NCI-H2107 treated with DMSO at 0.1 percent for 48 hours (cell line): ENCODE measurements around the gene LRP5.

Experiments used
- DNase-seq: peaks from one replicate; lab custom pipeline; 2025; ENCODE audit not compliant: unreplicated experiment; lab: John Stamatoyannopoulos, UW

Gene LRP5

DNA sequence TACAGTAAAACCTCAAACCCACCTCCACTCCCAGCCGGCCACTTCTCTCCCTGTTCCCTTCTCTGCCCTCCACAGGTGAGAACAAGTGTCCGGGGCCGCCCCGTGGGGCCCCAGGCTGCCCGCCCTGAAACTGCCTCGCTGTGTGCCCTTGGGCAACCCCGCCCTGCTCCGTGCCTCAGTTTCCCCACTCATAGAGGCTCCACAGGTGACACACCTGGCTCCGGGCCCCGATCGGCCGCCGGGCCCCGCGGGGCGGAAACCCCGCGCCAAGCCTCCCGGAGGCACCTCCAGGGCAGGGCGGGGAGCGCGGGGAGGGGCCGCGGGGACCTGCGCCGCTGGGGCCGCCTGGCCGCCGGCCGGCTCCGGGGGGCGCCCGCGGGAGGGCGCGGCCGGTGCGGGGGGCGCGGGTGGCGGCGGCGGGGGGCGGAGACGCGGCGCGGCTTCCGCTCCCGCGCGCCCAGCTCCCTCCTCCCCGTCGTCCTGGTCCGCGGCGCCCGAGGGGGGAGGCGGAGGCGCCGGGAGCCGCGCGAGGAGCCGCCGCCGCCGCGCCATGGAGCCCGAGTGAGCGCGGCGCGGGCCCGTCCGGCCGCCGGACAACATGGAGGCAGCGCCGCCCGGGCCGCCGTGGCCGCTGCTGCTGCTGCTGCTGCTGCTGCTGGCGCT is at the start of gene LRP5:
Gene LRP5 (plus strand): TSS at position 475 of the 663 bp plus-strand sequence. CDS start 124 bp downstream, at position 599.
- DNase-seq: no peak

DNA sequence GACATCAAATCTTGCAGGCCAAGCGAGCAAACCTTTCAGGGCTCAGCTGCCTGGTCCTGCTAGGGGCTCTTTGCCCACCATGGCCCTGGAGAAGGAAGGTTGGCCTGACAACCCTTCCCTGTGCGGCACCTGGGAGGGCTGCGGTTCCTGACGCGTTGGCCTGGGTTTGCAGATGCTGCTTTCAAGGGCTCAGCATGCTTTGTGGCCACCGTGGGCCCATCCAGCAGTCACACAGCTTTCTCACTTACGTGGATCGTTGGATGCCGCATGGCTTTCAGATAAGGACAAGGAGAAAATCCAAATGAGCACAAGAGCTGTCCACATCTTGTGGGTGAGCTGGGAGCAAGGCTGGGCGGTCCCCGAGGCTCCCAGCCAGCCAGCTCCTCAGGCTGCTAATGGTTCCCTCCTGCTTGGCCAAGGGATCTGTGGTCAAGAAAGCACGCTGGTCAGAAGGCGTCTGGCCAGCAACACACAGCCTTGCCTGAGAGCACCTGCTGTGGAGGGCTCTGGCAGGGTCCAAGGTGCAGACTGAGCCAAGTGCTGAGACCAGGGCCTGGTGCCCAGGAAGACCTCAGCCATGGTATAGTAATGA is 48.9 kb upstream of the LRP5 start:
- no peak for DNase-seq

DNA sequence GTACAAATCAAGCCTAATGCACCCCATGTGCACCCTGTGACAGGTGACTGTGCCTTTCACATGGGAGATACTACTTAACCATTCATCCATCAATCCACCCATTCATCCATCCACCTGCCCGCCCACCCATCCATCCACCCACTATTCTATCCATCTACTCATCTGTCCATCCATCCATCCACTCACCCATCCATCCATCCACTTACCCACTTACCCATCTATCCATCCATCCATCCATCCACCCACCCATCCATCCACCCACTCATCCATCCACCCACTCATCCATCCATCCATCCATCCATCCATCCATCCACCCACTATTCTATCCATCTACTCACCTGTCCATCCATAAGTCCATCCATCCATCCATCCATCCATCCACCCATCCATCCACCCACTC is 48.1 kb upstream of the LRP5 start:
- DNase-seq: no peak

DNA sequence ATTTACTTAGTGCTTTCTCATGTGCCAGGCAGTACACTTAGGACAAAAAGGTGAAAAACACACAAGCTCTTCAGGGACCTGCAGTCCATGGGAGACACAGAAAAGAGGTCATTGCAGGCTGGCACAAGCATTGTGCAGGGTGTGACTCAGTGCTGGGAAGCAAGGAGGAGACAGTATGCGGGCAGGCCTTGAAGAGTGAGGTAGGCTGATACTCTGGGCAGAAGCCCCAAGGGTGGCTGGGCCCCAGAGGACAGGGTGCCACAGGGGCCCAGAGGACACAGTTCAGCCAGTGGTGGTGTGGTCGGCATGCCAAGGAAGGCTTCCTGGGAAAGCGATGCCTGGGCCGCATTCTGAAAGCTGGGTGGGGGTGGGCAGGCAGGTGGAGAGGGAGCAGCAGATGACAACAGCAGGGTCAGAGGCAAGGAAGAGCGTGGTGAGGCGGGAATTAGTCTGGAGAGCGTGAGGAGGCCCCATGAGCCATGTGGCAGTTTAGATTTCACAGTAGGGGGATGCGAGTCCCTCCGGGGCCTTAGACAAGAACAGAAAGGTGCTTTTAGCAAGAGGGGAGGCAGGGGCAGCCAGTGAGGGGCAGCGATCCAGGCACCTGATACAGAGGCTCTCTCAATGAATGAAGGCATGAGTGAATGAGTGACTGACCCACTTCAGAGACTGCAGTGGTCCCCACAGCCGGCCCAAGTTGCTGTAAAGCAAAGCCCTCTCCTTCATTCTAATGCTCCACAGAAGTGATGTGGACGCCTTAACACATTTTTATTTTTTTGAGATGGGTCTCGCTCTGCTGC is 47.5 kb upstream of the LRP5 start:
- DNase-seq: no peak

DNA sequence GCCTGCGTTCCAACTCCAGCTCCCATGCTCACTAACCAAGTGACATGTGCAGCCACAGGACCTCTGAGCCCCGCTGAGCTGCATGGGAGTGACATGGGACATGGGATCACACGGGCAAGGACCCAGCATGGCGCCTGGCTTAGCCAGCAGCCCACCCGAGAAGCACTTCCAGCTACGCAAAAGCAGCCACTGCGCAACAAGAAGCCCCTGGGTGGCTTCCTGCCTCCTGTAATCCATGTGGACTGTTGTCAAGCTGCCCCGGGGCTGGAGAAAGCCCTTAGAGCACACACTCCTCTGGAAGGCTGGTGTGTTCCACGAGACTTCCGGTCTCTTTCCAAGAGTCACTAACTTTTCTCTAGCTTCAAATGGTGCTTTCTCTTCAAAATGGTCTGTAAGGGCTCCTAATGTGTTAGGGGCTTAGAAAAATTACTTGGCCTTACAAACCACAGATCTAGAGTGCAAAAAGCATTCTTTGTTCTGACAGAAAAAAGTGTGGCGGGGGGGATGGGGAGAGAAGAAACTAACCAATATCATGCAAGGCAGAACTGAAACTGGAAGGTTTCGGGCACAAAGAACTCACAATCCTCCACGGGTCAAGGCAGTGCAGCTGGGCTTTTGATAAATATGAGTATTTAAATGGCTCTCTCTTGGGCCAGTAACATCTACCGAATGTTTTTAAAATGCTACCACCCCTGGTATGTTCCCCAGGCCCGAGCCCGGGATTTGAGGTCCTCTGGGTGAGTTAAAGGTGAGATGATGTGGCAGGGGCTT is 46.1 kb upstream of the LRP5 start:
- no peak for DNase-seq

DNA sequence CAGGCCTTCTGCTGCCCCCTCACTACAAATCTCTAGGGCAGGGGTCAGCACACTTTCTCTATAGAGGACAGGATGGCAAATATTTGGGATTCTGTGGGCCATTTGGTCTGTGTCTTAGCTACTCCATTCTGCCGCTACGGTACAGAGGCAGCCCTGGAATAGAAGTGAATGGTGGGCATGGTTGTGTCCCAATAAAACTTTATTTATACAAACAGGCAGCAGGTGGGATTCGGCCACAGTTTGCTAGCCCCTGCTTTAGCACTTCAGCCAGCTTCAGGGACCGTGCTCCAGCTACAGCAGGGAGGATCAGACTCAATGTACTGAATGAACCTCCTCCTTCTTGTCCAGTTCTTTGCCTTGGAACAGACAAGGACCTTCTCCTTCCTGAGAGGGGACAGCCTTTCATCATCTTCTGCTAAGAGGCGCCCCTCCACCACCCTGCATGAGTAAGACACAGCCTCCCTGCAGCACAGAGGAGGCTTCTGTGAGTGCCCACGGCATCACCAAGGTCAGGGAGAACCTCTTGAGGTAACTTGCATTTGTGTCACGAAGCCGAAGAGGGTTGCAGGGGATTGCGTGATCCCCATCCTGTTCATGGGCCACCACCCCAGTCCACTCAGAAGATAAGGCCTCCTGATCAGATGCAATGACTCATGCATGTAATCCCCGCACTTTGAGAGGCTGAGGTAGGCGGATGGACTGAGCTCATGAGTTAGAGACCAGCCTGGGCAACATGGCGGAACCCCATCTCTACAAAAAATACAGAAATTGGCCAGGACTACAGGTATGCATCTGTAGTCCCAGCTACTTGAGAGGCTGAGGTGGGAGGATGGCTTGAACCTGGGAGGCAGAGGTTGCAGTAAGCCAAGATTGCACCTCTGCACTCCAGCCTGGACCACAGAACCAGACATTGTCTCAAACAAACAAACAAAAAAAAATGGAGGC is 45.2 kb upstream of the LRP5 start:
- DNase-seq: no peak

DNA sequence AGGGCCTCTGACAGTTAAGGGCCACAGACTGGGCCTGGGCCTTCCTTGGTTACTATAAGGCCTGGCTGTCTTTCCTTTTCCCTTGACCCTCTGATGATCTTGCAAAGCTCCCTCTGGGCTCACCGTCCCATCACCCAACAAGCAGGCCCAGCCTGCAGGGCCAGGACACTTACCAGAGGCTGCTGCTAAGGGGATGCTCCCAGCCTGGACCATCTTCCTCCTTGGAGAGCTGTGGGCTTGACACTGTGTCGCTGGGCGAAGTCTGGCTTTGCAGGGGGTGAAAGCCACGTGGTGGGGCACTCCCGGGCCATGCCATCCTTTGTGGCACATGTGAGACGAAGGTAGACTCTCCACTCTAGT is 44.5 kb upstream of the LRP5 start:
- no peak for DNase-seq

DNA sequence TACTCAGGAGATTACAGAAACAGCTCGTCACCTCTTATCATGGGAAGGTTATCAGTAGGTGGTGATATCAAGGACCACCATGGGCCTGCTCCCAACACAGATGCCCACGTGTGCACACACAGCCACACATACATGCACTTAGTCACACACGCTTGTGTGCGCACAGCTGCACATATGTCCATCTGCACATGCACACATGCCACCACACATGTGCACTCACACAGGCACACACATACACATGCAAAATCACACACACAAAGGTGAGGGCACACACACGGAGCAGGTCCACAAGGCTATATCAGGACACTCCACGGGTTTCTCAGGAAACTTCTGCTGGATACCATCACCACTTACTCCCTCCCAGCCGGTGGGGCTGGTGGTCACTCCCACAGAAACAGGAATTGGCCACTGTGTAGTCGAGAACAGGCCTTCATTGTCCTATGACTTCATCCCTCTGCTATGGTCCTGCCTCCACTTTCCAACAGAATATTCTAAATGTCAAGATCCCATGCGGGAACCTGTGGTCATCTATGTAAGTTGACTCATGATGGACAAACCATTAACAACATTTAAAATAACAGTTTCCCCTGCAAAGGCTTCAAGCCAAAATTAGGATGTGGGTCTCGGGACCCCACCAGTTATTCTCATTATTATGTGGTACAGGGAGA is 42.8 kb upstream of the LRP5 start:
- DNase-seq: no peak

DNA sequence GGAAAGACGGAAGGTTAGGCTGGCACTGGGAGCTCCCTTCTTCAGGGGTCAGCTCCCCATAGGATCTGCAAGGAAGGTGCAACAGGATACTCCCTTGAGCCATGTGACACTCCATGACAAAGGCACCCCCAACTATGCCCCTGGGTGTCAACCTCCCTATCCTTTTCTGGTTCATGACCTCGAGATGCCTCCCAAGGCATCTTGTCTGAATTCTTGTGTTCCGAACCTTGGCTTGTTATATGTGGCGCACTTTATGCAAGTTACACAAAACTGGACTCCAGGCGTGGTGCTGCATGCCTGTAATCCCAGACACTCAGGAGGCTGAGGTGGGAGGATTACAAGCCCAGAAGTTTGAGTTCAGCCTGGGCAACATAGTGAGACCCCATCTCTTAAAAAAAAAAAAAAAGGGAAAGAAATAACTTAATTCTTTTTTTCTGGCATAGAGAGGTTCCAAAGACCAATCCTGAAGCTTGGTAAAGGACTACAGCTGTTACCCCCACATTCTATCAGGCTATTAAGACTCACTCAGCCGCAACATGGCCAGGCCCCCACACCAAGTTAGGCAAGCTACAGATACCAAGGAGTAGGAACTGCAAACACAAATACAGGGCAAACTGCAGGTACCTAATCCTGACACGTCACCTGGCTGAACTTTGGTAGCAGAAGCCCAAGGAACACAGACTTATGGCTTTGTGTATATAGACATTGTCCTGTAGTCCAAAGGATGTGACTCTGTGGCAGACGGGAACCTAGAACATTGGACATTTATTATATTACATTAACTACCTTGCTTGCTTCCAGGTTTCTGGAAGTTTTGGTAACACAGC is 42.0 kb upstream of the LRP5 start:
- DNase-seq: no peak

DNA sequence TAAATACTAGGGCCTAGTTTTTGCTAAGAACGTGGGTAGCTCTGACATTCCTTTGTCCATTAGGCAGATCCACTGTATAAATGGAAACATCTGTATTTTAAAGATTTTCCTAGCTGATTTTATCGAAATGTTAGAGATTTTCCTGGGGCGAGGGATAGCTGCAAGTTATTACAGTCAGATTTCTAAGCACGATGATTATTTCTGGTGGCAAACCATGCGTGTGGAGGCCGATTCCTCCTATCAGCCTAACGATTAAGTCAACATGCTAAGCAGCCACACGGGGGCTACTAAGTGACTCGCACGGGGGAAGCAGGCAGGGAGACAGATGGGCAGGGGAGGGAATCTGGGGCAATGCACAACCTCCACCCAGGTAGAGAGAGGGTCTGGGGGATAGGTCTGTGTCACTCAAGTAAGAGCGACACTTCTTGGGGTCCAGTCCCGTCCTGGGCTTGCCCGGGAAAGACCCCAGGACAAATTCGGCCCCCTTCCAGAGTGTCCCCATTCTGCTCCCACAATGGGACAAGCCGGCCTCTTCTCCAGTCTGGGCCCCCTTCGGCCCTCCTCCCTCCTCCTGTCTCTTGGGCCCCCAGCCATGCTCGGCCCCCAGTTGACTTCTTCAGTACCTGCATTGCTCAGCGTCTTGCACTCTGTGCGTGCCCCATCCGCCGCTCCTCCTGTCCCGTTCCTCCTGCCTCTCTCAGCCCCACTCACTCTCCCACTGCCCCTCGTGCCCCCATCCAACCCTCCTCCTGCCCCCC is 41.2 kb upstream of the LRP5 start:
- peak; percentile 35 for DNase-seq

DNA sequence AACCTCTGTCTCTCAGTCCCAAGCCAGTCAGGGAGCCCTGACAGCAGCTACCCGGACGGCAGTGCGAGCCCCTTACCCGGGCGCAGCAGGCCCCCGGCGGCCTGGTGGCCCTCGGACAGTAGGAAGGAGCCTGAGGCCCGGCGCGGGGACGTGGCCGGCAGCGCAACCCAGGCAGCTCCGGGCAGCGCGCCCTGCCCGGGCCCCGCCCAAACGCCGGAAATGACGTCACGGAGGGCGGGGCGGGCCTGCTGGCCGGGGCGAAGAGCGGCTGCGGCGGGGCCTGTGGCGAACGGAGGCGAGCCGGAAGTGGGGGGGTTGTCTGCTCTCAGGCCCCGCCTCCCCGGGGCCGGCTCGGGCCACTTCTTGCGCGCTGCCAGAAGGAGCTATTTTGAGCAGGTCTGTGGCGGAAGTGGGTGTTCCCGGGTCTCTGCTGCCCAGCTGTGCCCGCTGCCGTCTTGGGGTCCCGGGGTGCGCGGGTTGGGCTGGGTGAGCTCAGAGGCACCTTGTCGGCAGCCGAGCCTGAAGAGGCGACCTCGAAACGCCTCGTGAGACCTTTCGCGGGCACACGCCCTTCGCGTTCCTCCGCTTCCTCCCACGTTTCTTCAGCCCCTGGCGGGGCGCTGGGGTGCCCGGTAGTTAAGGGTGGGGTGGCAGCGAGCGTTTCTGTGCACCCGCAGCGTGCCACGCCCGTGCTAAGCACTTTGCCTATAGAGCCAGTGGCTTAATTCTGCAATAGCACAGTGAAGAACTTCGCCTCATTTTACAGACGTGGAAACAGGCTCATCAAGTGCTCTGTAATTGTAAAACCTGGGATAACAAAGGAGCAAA is 40.4 kb upstream of the LRP5 start, which contains the start of gene C11orf24:
Gene C11orf24 (minus strand): TSS at position 193 of the 828 bp plus-strand sequence. CDS start 8,206 bp downstream, outside the sequence.
- peak; percentile 87 for DNase-seq

DNA sequence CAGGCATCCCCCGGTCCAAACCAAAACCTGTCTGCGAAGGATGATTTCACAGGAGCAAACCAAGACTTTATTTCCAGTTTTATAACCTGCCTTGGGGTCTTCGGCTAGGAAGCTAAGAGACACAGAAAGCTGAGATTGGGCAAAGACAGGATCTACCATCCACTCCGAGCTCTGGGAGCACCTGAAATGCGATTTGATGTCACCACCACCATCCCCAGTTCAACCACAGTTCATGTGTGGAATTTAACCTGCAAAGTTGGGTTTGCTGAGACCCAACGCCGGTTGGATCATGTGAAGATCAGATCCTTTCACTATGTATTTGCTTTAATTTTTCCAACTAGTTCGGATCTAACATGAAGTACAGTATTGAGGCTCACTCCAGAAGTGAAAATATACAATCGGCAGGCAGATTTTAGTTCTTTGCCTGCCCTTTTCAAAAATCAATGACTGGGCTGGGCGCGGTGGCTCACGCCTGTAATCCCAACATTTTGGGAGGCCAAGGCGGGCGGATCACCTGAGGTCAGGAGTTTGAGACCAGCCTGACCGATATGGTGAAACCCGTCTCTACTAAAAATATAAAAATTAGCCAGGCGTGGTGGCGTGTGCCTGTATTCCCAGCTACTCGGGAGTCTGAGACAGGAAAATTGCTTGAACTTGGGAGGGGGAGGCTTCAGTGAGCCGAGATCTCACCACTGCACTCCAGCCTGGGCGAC is 39.2 kb upstream of the LRP5 start:
- DNase-seq: no peak

DNA sequence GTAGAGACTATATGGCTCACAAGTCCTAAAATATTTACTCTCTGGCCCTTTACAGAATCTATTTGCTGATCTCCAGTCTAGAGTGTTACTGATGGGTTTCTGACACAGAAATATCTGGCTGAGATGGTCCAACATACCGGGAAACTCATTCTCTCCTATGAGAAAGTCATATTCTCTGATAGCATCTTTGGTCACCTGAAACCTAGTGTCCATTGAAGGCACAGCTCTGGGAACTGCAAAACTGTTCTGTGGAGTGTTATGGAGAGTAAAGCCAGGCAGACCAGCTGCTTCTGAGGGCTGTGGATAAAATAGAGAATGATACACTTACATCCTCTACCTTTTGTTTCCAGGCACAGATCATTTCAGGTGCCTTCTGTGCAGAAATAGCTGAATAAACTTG is 38.1 kb upstream of the LRP5 start:
- DNase-seq: no peak

DNA sequence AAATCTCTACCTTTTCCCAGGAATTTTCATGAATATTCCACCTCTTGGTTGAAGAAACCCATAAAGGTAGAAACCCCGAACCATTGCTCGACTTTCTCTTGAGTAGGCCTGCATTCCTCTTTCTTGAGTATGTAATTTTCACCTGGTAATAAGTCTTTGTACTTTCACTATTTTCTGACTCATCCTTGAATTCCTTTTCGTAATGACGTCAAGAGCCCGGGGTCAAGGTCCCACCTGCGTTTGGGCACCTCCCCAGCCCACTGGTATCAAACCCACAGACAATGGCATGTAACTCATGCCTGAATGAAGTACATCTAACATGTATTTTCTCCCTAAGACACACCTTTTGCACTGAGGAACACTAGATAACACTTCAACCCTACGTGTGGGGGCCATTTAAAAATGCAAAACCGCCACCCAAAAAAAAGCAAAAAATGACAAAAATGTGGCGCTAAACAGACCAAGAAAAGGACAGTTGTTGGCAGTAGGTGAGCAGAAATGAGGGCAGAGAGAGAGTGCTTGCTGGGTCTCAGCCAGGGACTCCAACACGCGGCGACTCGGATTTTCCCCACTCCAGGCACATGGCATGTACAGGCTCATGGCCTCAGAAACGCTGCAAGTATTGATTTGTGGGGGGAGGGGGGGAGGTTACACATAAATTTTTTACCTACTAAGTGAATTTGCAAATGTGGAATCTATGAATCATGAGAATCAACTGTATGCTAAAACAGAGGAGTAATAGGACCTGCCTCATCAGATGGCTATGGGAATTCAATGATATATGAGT is 36.5 kb upstream of the LRP5 start:
- no peak for DNase-seq

DNA sequence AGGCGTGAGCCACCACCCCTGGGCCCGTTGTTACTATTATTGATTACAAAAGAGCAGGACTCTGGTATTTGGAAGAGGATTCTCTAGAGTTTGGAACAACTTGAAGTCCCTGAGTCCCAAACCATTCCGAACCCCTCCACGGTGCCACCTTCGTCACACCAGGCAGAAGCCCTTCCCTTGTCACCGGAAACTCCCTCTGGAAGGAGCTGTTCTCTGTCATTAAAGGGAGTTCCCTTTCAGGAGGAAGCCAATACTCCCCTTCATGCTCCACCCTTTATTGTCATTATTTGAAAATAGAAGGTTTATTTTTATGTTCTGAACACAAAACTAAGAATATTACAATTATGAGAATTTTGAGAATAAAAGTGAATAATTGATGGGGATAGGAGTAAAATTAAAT is 35.5 kb upstream of the LRP5 start:
- DNase-seq: no peak

DNA sequence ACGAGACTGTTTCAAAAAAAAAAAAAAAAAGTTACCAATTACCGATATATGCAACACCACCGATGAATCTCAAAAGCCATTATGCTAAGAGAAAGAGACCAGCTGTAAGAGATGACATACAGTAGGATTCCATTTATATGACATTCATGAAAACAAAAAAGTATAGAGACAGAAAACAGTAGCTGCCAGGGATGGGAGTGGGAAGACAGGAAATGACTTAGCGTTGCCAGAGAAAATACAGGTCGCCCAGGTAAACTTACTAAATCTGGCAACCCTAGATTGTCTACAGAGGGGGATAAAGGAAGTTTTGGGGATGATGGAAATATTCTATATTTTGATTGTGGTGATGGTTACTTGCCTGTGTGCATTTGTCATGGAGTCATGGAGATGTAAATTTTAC is 32.7 kb upstream of the LRP5 start:
- no peak for DNase-seq
